SH-SY5Y (cell line): Measurements from ENCODE around the gene IFT74.

Experiments used
- GATA2 ChIP-seq: IDR thresholded peaks from 2 replicates; pipeline ENCODE4 v1.6.1; 2011; ENCODE audit warnings: mild to moderate bottlenecking, low read depth, low read length
- GATA3 ChIP-seq: IDR thresholded peaks from 2 replicates; pipeline ENCODE4 v1.6.1; 2011; ENCODE audit warnings: low read depth, mild to moderate bottlenecking, low read length, moderate library complexity

IFT74 gene

DNA sequence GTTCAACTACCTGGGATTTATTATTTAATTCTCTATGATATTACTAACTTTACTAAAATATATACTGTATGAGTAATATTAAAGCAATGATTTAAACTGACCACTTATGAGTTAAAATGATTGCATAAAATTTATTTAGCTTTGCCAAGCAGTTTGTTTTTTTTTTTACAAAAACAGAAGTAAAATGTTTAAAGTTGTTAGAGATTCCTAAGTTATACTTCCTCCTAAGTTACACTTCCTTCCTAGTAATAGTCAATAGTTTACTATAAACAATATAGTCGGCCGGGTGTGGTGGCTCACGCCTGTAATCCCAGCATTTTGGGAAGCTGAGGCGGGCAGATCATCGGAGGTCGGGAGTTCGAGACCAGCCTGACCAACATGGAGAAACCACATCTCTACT lies 73.0 kb downstream of the IFT74 start:
- TF ChIP-seq GATA2 (no peak), GATA3 (no peak)

DNA sequence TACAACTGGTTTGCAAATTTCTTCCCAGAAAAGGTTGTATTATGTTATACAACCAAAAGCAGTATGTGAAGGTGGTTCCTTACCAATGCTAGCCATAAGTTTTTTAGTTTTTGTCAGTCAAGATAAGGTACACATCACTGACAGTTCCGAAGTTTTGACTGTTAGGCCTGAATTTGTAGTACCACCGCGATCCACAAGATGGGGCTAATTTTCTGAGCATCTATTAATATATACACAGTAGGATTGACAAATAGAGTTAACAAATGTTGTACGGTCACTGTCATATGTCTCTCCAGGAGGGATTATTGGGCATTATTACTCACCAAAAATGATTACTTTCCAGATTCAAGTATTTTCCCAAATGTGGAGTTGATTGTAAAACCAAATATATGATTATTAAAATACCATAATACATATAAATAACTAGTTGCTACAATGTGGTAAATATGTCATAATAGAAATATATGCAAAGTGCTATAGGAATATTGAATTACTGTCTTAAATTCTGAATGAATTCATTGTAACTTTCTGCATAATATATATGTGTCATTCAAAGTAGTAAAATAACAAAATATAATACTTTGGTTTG lies 77.7 kb downstream of the IFT74 start:
- TF ChIP-seq GATA3 (no peak), GATA2 (no peak)

DNA sequence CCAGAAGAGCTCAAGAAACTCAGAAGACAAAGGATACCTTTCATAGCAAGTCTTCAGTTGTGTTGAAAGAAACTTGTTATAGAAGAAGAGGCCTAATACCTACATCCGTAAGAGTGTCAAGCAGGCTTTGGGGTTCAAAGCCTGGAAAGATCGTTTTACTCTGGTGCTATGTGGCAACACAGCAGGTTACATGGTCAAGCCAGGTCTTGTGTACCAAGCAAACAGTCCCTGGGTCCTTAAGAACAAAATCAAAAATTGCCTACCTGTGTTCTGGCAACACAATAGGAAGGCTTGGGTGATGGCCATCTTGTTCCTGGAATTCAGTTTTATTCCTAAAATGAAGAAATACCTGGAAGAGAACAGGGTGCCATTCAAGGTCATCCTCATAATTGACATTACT lies 81.3 kb downstream of the IFT74 start:
- TF ChIP-seq GATA3 (no peak), GATA2 (no peak)

DNA sequence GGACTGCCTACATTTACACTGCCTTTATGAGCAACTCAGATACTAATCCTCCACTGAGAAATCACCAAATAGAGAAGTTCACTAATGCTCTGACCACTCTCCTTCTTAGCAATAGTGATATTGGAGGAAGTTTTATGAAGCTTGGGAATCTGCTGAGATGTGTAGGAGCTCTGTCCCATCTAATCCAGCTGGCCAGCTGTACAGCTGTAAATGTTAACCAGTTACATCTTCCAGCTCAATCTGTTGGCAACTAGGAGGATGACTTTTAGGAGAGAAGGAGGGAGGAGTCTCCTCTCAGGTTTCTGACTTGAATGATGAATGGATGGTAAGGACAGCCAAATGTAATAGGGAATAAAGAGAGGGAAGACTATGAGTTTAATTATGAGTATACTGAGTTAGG lies 85.5 kb downstream of the IFT74 start:
- TF ChIP-seq GATA2, result no peak
- TF ChIP-seq GATA3, result no peak

DNA sequence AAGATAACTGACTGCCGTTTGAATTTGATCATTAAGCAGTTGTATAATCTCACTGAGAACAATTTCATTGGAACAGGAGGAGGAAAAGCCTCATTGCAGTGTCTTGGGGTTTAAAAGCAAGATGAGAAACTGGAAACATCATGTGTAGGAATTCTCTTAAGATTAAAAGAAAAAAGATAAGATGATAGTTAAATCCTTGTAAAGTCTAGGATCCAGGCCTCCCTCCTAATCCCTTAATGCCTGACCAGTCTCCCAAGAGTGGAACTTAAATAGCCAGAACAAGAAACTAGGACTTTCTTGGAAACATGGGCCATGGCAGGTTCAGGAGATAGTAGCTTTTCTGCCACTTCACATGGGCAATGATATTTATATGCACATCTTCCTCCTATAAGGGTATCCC lies 86.3 kb downstream of the IFT74 start:
- TF ChIP-seq GATA3 (no peak), GATA2 (no peak)

GRCh38 chr9:27043176-27043575 lies 87.0 kb downstream of the IFT74 start:
- TF ChIP-seq GATA2 (no peak), GATA3 (no peak)

DNA sequence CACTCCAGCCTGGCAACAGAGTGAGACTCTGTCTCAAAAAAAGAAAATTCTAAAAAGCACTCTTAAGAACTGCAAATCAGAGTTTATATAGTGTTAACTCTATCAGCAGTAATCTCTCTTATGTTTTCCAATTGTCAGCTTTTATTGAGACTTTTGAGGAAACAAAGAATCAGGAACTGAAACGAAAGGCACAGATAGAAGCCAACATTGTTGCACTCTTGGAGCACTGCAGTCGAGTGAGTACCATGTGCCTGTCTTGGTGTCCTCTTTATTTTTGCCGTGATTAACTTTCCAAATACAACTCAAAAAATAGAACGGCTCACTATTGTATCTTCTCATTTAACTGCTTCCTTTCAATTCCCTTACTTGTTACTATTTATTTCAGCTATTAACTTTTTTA lies 90.9 kb downstream of the IFT74 start:
- TF ChIP-seq GATA3 (no peak), GATA2 (no peak)

DNA sequence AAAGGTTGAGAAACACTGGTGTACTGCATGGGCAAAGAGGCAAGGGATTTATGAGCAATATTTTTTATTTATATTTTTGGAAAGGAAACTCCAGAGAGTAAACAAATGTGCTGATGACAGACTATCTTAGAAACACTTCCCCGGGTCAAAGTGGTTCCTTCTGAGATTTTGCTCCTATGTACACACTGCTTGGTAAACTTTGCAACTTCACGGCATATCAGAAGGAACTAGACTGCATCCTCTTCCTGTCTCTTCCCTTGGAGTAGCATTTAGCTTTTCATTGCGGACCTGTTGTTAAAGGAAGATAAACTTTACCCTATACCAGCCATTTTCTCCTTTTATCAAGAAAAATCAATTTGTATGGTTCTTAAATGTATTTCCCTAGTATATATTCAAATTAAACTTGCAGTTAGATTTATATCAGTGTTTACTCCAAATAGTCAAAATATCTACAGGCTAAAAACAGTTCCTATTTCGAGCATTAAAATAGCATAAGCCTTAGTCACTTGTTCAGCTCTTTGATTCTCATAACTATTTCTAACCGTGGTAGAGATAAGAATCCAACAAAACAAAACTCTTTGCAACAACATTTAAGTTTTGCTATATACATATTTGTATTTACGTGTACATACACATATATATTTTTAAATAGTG lies 97.3 kb downstream of the IFT74 start:
- TF ChIP-seq GATA3 (no peak), GATA2 (no peak)

- TF ChIP-seq GATA3 (no peak), GATA2 (no peak)
These were observed 97.9 kb downstream of the IFT74 start for GRCh38 chr9:27054125-27054524.

DNA sequence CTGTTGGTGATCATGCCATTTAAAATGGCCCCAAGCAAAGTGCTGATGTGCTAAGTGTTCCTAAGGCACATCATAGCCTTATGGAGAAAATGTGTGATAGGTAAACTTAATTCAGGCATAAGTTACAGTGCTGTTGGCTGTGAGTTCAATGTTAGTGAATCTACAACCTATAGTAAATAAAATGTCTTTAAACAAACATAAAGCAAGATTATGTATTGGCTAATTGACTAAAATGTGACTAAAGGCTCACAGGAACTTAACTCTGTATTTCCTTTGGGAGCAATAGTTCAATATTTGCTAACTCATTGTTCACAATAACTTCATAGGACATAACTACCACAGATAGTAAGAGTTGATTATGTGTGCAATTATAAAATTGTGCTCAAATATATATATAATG lies 98.6 kb downstream of the IFT74 start:
- TF ChIP-seq GATA2 (no peak), GATA3 (no peak)

- TF ChIP-seq GATA2 (no peak), GATA3 (no peak)
These were observed 103.2 kb downstream of the IFT74 start for GRCh38 chr9:27059412-27059811.

GRCh38 chr9:27059907-27060306 lies 103.7 kb downstream of the IFT74 start:
- TF ChIP-seq GATA3, result no peak
- TF ChIP-seq GATA2, result no peak

DNA sequence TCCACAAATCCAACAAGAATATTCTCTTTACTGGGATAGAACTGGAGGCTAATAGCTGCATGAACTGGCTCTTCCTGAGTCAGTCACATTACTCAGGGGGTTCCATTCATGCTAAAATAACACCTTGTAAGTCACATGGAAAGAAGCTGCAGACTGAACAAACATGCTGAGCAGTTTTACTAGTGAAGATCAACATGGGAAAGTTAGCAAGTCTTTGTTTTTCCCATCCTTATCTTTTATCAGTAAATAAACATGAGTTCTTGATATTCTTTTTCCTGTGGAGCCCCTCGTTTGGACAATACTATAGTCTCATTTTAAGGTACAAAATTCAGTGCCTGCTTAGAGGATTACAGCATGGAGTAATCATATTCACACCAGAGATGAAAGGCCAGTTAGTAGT lies 109.1 kb downstream of the IFT74 start:
- TF ChIP-seq GATA3 (no peak), GATA2 (no peak)

DNA sequence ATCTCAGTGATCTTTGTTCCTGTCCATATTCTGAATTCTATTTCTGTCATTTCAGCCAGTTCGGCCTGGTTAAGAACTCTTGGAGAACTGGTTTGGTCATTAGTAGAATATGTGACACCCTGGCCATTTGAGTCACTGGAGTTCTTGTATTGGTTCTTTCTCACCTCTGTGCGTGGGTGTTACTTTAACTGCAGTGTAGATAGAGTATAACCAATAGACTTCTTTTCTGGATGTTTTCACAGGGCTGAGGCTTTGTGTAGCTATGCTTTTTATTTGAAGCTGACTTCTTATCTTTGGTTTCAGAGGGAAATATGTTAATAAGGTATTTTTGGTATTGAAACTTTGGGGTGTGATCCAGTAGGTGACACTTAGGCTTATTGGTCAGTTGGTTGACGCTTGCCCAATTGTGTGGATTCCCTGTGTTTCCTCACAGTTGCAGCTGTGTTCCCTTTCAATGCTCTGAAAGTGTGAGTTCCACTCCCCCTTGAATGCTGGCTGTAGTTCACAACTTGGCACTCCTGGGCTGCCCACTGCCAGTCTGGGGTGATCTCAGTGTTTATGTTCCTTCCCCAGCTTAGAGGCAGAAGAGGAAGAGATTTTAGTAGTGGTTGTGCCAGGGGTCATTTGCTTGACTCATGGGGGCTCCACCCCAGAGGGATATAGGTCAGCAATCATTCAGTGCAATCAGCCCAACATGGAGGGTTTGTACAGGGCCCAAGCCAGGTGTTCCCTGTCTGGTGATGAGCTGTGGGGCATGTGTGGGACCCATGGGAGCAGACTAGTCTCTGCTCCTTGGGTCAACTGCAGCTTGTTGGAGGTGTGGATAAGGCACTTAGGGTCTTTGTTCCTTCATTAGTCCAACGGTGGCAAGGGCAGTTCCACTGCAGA lies 117.9 kb downstream of the IFT74 start:
- no peak for TF ChIP-seq GATA3
- no peak for TF ChIP-seq GATA2

GRCh38 chr9:27078685-27079084 lies 122.5 kb downstream of the IFT74 start:
- TF ChIP-seq GATA3 (no peak), GATA2 (no peak)
